Right atrium auricular region (tissue), 2 donors: ENCODE measurements around the gene BIRC7. TPM values are rescaled to one million over a fixed set of nuclear protein-coding genes. Genes with fewer than 3 reads are reported as not detected.
A peak's percentile ranks its signal among the peaks of the same experiment; 100 is the strongest.
"Not testable (repeated sequence)": the region's sequence is repeated elsewhere in the genome, so short reads cannot be mapped to it uniquely, and the experiment has no call there.

ENCODE experiments used
- DNase-seq: peaks from one replicate; pipeline ENCODE4 v3.0.0-alpha.2; 2019; ENCODE audit warnings: low spot score
- H3K27ac ChIP-seq, 2 donors: fragments of 200-600 bp; sonication (generic); 1 replicate in 1 of 2; 2 replicates in 1 of 2; pipeline ENCODE4 v1.5.1; 2016 to 2019
- H3K27me3 ChIP-seq, 2 donors: fragments of 200-600 bp; sonication (generic); one replicate each; pipeline versions ENCODE4 v1.5.1 to v1.6.0; 2017 to 2019
- H3K36me3 ChIP-seq: fragments of 200-600 bp; sonication (generic); one replicate; pipeline ENCODE4 v1.5.1; 2016
- H3K4me1 ChIP-seq, 2 donors: fragments of 200-600 bp; sonication (generic); one replicate each; pipeline versions ENCODE4 v1.5.1 to v1.6.0; 2017 to 2019
- H3K4me3 ChIP-seq, 2 donors: fragments of 200-600 bp; sonication (generic); 1 replicate in 1 of 2; 2 replicates in 1 of 2; pipeline ENCODE4 v1.5.1; 2017 to 2019; ENCODE audit warnings: mild to moderate bottlenecking in 1 of 2, moderate library complexity in 1 of 2
- H3K9me3 ChIP-seq, 2 donors: fragments of 200-600 bp; sonication (generic); one replicate each; pipeline ENCODE4 v1.5.1; 2019
- total RNA-seq, 2 donors: library from RNA; depleted of rRNA; stranded (reverse); fragments of >200 nt; gene quantifications; one replicate each; pipeline ENCODE4 v1.1.0, GENCODE V29; 2016
- TF ChIP-seq, protein P1 (sequence below), 2 donors: fragments of 200-600 bp; sonication (generic); IDR thresholded peaks; one replicate each; pipeline ENCODE4 v1.5.1; 2019; ENCODE audit warnings: antibody characterized with exemption in 2 of 2

Gene BIRC7
- total RNA-seq, 2 donors from 2014 or later, result not detected

DNA sequence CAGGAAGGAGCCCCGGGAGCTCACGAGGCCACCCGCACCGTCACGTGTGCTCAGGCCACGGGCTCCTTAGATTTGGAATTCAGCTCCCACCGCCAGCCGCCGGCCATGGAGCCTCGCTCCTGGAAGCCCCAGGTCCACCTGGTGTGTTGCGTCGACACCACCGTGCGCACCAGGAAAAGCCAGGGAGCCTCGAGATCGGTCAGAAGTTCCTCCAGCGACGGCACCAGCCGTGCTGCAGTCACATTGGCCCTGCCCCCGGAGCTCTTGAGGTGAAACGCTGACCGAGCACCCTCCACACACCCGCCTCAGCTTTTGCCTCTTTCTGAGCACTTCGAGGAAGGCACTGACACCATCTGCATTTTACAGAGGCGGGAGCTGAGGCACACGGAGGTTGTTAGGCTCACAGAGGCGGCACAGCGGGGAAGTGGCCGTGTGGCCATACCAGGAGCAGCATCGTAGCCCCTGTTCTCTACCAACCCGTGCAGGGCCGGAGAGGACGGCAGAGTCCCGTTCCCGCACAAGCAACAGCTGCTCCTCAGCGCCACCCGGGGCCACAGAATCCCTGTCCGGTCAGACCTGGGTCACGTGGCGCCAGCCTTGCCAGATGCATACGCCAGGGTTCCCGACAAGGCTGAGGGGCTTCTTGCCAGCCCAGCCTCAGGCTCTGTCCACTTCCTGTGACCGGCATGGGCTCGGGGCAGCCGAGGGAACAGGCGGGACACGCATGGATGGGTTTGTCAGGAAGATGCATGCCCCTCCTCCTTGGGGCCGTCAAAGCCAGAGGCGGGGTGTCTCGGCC, 11.0 kb downstream of the BIRC7 start:
- H3K4me1 ChIP-seq, result no peaks in the 10 kb centered on the region
- H3K27me3 ChIP-seq, result peaks cover 0 to 3% of the 10 kb centered on the region in 2 donors
- no peak overlapping the region for H3K27ac ChIP-seq
- H3K36me3 ChIP-seq, result no peaks in the 10 kb centered on the region
- DNase-seq, result no peak
- TF ChIP-seq, protein P1, sequence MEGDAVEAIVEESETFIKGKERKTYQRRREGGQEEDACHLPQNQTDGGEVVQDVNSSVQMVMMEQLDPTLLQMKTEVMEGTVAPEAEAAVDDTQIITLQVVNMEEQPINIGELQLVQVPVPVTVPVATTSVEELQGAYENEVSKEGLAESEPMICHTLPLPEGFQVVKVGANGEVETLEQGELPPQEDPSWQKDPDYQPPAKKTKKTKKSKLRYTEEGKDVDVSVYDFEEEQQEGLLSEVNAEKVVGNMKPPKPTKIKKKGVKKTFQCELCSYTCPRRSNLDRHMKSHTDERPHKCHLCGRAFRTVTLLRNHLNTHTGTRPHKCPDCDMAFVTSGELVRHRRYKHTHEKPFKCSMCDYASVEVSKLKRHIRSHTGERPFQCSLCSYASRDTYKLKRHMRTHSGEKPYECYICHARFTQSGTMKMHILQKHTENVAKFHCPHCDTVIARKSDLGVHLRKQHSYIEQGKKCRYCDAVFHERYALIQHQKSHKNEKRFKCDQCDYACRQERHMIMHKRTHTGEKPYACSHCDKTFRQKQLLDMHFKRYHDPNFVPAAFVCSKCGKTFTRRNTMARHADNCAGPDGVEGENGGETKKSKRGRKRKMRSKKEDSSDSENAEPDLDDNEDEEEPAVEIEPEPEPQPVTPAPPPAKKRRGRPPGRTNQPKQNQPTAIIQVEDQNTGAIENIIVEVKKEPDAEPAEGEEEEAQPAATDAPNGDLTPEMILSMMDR (IDR thresholded peaks at IDR 0.05), result no peak
- no peaks in the 10 kb centered on the region for H3K9me3 ChIP-seq
- H3K4me3 ChIP-seq, result no peak overlapping the region

DNA sequence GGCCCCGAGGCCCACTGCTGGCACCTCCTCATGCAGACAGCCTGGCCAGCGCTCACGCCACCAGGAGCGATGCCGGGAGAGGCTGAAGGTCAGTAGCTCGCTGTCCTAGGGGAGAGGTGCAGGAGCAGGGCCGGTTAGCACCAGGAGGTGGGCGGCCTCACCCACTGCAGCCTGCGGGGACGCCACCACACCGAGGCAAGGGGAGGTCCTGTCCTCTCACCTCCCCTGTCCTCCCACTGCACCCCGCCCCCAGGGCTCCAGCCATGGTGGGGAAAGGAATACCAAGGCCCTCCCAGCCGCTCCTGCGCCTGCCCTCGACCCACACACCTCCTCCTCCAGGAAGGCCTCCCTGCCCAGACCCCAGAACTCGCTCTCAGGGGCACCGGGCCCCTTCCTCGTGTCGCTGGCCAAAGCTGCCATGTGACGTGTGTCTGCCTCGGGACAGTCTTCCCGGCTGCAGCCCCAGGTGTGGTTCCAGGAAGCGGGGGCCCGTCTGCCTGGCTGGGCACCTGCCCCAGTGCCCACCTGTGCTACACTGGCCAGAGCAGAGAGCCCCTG, 12.0 kb downstream of the BIRC7 start:
- TF ChIP-seq, protein P1 (IDR thresholded peaks at IDR 0.05), result no peak
- H3K4me1 ChIP-seq, result no peaks in the 10 kb centered on the region
- no peak overlapping the region for H3K4me3 ChIP-seq
- no peak for DNase-seq
- H3K9me3 ChIP-seq, result no peaks in the 10 kb centered on the region
- H3K36me3 ChIP-seq, result no peaks in the 10 kb centered on the region
- no peak overlapping the region for H3K27ac ChIP-seq
- H3K27me3 ChIP-seq, result peaks cover 3 to 5% of the 10 kb centered on the region in 2 donors

DNA sequence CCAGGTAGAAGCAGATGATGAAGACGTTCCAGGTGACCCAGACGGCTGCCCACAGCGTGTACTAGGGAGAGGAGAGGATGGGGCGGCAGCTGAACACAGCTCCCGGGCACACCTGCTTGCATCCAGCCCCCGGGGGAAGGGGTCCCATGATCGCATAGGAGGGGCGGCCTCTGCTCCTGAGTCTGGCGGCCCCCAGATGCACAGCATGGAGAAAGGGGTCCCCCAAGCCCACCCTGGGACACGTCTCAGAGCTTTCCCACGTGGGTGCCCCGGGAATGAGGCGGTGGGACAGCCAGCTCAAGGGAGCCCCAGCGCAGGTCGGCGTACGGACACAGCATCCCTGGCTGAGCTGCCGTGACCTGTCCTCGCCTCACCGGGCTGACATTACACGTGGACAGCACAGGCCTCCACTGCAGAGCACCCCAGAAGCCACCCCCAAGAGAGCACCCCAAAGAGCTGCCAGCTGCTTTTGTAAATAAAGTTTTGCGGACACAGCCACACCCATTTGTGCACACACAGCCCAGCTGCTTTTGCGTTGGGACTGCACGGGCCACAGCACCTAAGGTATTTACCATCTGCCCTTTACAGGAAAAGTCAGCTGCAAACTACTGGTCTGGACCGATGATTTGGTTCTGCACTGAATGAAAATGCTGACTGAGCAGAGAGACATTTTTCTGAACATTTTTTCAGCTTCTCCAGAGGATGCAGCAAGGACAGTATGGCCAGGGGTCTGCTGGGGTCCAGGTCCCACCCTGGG, 13.3 kb downstream of the BIRC7 start:
- Histone ChIP-seq H3K4me1 (peaks cover 0 to 12% of the 10 kb centered on the region in 2 donors), H3K4me3 (no peak overlapping the region), H3K27me3 (peaks cover 3 to 13% of the 10 kb centered on the region in 2 donors), H3K9me3 (no peaks in the 10 kb centered on the region), H3K36me3 (no peaks in the 10 kb centered on the region), H3K27ac (no peak overlapping the region)
- TF ChIP-seq, protein P1 (IDR thresholded peaks at IDR 0.05), result no peak
- no peak for DNase-seq

DNA sequence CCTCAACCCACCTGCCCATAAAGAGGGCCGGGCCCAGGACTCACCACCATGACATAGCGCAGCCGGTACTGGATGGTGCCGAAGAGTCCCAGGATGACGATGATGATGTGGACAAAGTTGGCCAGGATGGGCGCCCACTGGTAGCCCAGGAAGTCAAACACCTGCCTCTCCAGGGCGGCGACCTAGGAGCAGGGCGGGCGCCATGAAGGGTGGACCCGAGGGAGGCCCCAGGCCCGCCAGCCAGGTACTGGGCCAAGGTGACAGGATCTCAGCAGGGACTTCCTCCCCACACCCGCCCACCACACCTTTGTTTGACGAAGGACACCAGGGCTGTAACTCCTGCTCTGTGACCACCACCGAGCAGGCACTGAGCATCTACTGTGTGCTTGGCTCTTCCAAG, 14.2 kb downstream of the BIRC7 start:
- Histone ChIP-seq H3K36me3 (no peaks in the 10 kb centered on the region), H3K27me3 (peaks cover 6 to 22% of the 10 kb centered on the region in 2 donors), H3K4me1 (peaks cover 0 to 20% of the 10 kb centered on the region in 2 donors), H3K27ac (no peak overlapping the region), H3K4me3 (no peak overlapping the region), H3K9me3 (no peaks in the 10 kb centered on the region)
- DNase-seq, result no peak
- TF ChIP-seq, protein P1 (IDR thresholded peaks at IDR 0.05), result no peak

DNA sequence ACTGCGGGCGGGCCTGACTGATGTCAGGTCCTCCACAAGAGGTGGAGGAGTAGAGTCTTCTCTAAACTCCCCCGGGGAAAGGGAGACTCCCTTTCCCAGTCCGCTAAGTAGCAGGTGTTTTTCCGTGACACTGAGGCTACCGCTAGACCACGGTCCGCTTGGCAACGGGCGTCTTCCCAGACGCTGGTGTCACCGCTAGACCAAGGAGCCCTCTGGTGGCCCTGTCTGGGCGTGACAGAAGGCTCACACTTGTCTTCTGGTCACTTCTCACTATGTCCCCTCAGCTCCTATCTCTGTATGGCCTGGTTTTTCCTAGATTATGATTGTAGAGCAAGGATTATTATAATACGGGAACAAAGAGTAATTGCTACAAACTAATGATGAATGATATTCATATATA, 15.6 kb downstream of the BIRC7 start:
- H3K27me3 ChIP-seq, result peaks cover 8 to 29% of the 10 kb centered on the region in 2 donors
- H3K36me3 ChIP-seq, result not testable (repeated sequence)

More for the DNA sequence above, 15.6 kb downstream of the BIRC7 start:
- peaks cover 0 to 20% of the 10 kb centered on the region in 2 donors for H3K4me1 ChIP-seq
- not testable (repeated sequence) for H3K9me3 ChIP-seq, H3K4me3 ChIP-seq, H3K27ac ChIP-seq, DNase-seq
- TF ChIP-seq, protein P1 (IDR thresholded peaks at IDR 0.05), result peak in 1 of 2 donors; percentile 13
